Dorsolateral prefrontal cortex (tissue), 118 donors: ENCODE measurements around the gene DYNC2I2. TPM values are rescaled to one million over a fixed set of nuclear protein-coding genes. Genes with fewer than 3 reads are reported as not detected.

Experiments
- total RNA-seq, 120 experiments: library from RNA; stranded (reverse); gene quantifications; one replicate each; pipeline versions ENCODE4 v1.2.3 to v1.2.4, GENCODE V29; 2022

The DYNC2I2 gene
- total RNA-seq, 120 experiments from 2014 or later: 9.3 to 27.2 (median 15.5) TPM

Other genes starting within 250 kb of the DYNC2I2 start
- 1,000 to 10,000 TPM in 1 of 120 experiments, 100 to 1,000 TPM in 110, 10 to 100 TPM in 9; 33.1 to 1,222 (median 302) TPM for gene CERCAM, start 236.0 kb downstream of the DYNC2I2 start, total RNA-seq
- gene ODF2, start 200.8 kb downstream of the DYNC2I2 start, total RNA-seq: 10 to 100 TPM; 20.1 to 43.4 (median 28.1) TPM
- 10 to 100 TPM; 11.7 to 22.4 (median 16.7) TPM for gene GLE1, start 152.1 kb downstream of the DYNC2I2 start, total RNA-seq
- gene SPTAN1, start 104.3 kb downstream of the DYNC2I2 start, total RNA-seq: 1,000 to 10,000 TPM in 93 of 120 experiments, 100 to 1,000 TPM in 27; 588 to 1,376 (median 1,110) TPM
- gene SET, start 32.4 kb upstream of the DYNC2I2 start, total RNA-seq: 100 to 1,000 TPM; 147 to 261 (median 187) TPM
- gene PKN3, start 45.7 kb upstream of the DYNC2I2 start, total RNA-seq: 1 to 10 TPM; 1.0 to 8.5 (median 3.1) TPM
- 1 to 10 TPM; 1.9 to 8.9 (median 4.8) TPM for gene ZDHHC12, start 67.3 kb upstream of the DYNC2I2 start, total RNA-seq
- gene ZER1, start 115.1 kb upstream of the DYNC2I2 start, total RNA-seq: 100 to 1,000 TPM in 117 of 120 experiments, 10 to 100 TPM in 3; 87.6 to 198 (median 135) TPM
- 10 to 100 TPM; 32.1 to 59.0 (median 40.5) TPM for gene TBC1D13, start 130.4 kb upstream of the DYNC2I2 start, total RNA-seq
- 10 to 100 TPM; 20.4 to 57.3 (median 35.8) TPM for gene ENDOG, start 161.7 kb upstream of the DYNC2I2 start, total RNA-seq
- gene SPOUT1, start 172.9 kb upstream of the DYNC2I2 start, total RNA-seq: 10 to 100 TPM; 26.9 to 97.3 (median 42.1) TPM
- gene KYAT1, start 225.1 kb upstream of the DYNC2I2 start, total RNA-seq: 10 to 100 TPM; 22.3 to 55.0 (median 36.5) TPM
- gene LRRC8A, start 225.3 kb upstream of the DYNC2I2 start, total RNA-seq: 100 to 1,000 TPM in 48 of 120 experiments, 10 to 100 TPM in 72; 63.8 to 213 (median 95.1) TPM